WTC11 (cell line): ENCODE measurements around the gene JHY. TPM values are rescaled to one million over a fixed set of nuclear protein-coding genes. Genes with fewer than 3 reads are reported as not detected.

Experiments used
- ATAC-seq: fragments of 200-7000 bp; cut with Tn5 transposase; 2 replicates; pipeline ENCODE4 v1.10.0; 2021; ENCODE audit warnings: mild to moderate bottlenecking, moderate library complexity
- CTCF ChIA-PET: fragments of 300-600 bp; sonication (Branson Sonifier 250); formaldehyde crosslinking; loops from one replicate; lab custom pipeline; 2021; ENCODE audit warnings: antibody characterized with exemption; lab: Charles Lee
- POLR2A ChIA-PET: fragments of 350-600 bp; sonication (Branson Sonifier 250); formaldehyde crosslinking; loops from one replicate; lab custom pipeline; 2021; ENCODE audit warnings: antibody characterized with exemption; lab: Charles Lee
- DNase-seq: peaks from one replicate; pipeline ENCODE4 v3.0.0; 2021; ENCODE audit warnings: low spot score
- H3K27ac Mint-ChIP-seq: 2 replicates; pipeline ENCODE4 v1.8.0; 2021; ENCODE audit warnings: mixed read lengths
- H3K27me3 Mint-ChIP-seq: 2 replicates; pipeline ENCODE4 v1.8.0; 2021; ENCODE audit warnings: low read depth, mild to moderate bottlenecking, moderate library complexity, mixed read lengths
- H3K36me3 Mint-ChIP-seq: 2 replicates; pipeline ENCODE4 v1.8.0; 2021; ENCODE audit warnings: mixed read lengths
- H3K4me1 Mint-ChIP-seq: 2 replicates; pipeline ENCODE4 v1.8.0; 2022; ENCODE audit warnings: mixed read lengths
- H3K4me3 Mint-ChIP-seq: 2 replicates; pipeline ENCODE4 v1.8.0; 2021; ENCODE audit warnings: mild to moderate bottlenecking, moderate library complexity, mixed read lengths
- H3K9me3 Mint-ChIP-seq: 2 replicates; pipeline ENCODE4 v1.8.0; 2021; ENCODE audit warnings: mixed read lengths
- CREM ChIP-seq: sonication (generic); formaldehyde crosslinking; IDR thresholded peaks from 2 replicates; pipeline ENCODE4 v1.8.1; 2022; ENCODE audit warnings: mild to moderate bottlenecking, missing genetic modification reagents, moderate library complexity
- ELF4 ChIP-seq: sonication (generic); formaldehyde crosslinking; IDR thresholded peaks from 2 replicates; pipeline ENCODE4 v1.8.1; 2022; ENCODE audit warnings: low read depth, mild to moderate bottlenecking, moderate library complexity, missing genetic modification reagents
- EMX1 ChIP-seq: fragments of 250-450 bp; sonication (Bioruptor Pico); IDR thresholded peaks from 2 replicates; pipeline ENCODE4 v1.8.0; 2021; ENCODE audit warnings: mild to moderate bottlenecking
- FOXP1 ChIP-seq: sonication (generic); formaldehyde crosslinking; IDR thresholded peaks from 2 replicates; pipeline ENCODE4 v1.8.0; 2022; ENCODE audit warnings: missing genetic modification reagents, mild to moderate bottlenecking, moderate library complexity, borderline replicate concordance
- FOXP4 ChIP-seq: sonication (generic); formaldehyde crosslinking; IDR thresholded peaks from 2 replicates; pipeline ENCODE4 v1.8.0; 2022; ENCODE audit warnings: mild to moderate bottlenecking, missing genetic modification reagents
- GABPB1 ChIP-seq: sonication (generic); formaldehyde crosslinking; IDR thresholded peaks from 2 replicates; pipeline ENCODE4 v1.8.1; 2023; ENCODE audit warnings: mild to moderate bottlenecking, missing genetic modification reagents
- GRHL2 ChIP-seq: fragments of 250-450 bp; sonication (Bioruptor Pico); IDR thresholded peaks from 2 replicates; pipeline ENCODE4 v1.8.0; 2022; ENCODE audit warnings: mild to moderate bottlenecking, moderate library complexity; ENCODE audit not compliant: insufficient replicate concordance, severe bottlenecking
- HMGXB4 ChIP-seq: sonication (generic); formaldehyde crosslinking; IDR thresholded peaks from 2 replicates; pipeline ENCODE4 v1.8.1; 2023; ENCODE audit warnings: mild to moderate bottlenecking, moderate library complexity, missing genetic modification reagents
- JAZF1 ChIP-seq: fragments of 250-450 bp; sonication (Bioruptor Pico); IDR thresholded peaks from 2 replicates; pipeline ENCODE4 v1.9.0; 2021; ENCODE audit warnings: moderate library complexity, mild to moderate bottlenecking, inconsistent platforms
- NFATC4 ChIP-seq: fragments of 250-450 bp; sonication (Bioruptor Pico); IDR thresholded peaks from 2 replicates; pipeline ENCODE4 v1.9.0; 2021; ENCODE audit warnings: mild to moderate bottlenecking
- NFE2L1 ChIP-seq: sonication (generic); formaldehyde crosslinking; IDR thresholded peaks from 2 replicates; pipeline ENCODE4 v1.8.1; 2023; ENCODE audit warnings: missing genetic modification reagents
- NFYB ChIP-seq: sonication (generic); formaldehyde crosslinking; conservative IDR thresholded peaks from 2 replicates; pipeline ENCODE4 v1.8.0; 2022; ENCODE audit warnings: low read depth, missing genetic modification reagents
- NR1H2 ChIP-seq: sonication (generic); formaldehyde crosslinking; IDR thresholded peaks from 2 replicates; pipeline ENCODE4 v1.9.0; 2021; ENCODE audit warnings: mild to moderate bottlenecking, moderate library complexity, missing genetic modification reagents
- NR3C1 ChIP-seq: sonication (generic); formaldehyde crosslinking; conservative IDR thresholded peaks from 2 replicates; pipeline ENCODE4 v1.8.1; 2023; ENCODE audit warnings: low read depth, mild to moderate bottlenecking, missing genetic modification reagents
- RORB ChIP-seq: fragments of 250-450 bp; sonication (Bioruptor Pico); IDR thresholded peaks from 2 replicates; pipeline ENCODE4 v1.9.0; 2021; ENCODE audit warnings: mild to moderate bottlenecking
- SMAD3 ChIP-seq: sonication (generic); formaldehyde crosslinking; IDR thresholded peaks from 2 replicates; pipeline ENCODE4 v1.8.0; 2022; ENCODE audit warnings: missing genetic modification reagents, mild to moderate bottlenecking, borderline replicate concordance
- SOX15 ChIP-seq: fragments of 250-450 bp; sonication (Bioruptor Pico); IDR thresholded peaks from 2 replicates; pipeline ENCODE4 v1.9.0; 2021; ENCODE audit warnings: mild to moderate bottlenecking
- TEAD1 ChIP-seq: sonication (generic); formaldehyde crosslinking; IDR thresholded peaks from 2 replicates; pipeline ENCODE4 v1.8.0; 2022; ENCODE audit warnings: mild to moderate bottlenecking, missing genetic modification reagents
- ZNF138 ChIP-seq: sonication (generic); formaldehyde crosslinking; conservative IDR thresholded peaks from 2 replicates; pipeline ENCODE4 v1.8.1; 2022; ENCODE audit warnings: mild to moderate bottlenecking, moderate library complexity, missing genetic modification reagents
- ZNF281 ChIP-seq: sonication (generic); formaldehyde crosslinking; IDR thresholded peaks from 2 replicates; pipeline ENCODE4 v1.8.0; 2023; ENCODE audit warnings: mild to moderate bottlenecking, missing genetic modification reagents
- ZNF423 ChIP-seq: fragments of 250-450 bp; sonication (Bioruptor Pico); IDR thresholded peaks from 2 replicates; pipeline ENCODE4 v2.1.2; 2022; ENCODE audit warnings: mild to moderate bottlenecking, moderate library complexity
- ZNF671 ChIP-seq: fragments of 250-450 bp; sonication (Bioruptor Pico); IDR thresholded peaks from 2 replicates; pipeline ENCODE4 v1.8.0; 2021; ENCODE audit warnings: mild to moderate bottlenecking
- total RNA-seq: library from RNA; stranded (reverse); gene quantifications from 3 replicates; pipeline ENCODE4 v1.2.3, GENCODE V29; 2021
- TF ChIP-seq, protein P1 (sequence below): sonication (generic); formaldehyde crosslinking; IDR thresholded peaks from 2 replicates; pipeline ENCODE4 v1.8.1; 2023; ENCODE audit warnings: mild to moderate bottlenecking, missing genetic modification reagents, moderate library complexity
- TF ChIP-seq, protein P2 (sequence below): sonication (generic); formaldehyde crosslinking; conservative IDR thresholded peaks from 2 replicates; pipeline ENCODE4 v1.8.1; 2023; ENCODE audit warnings: mild to moderate bottlenecking, low read depth, missing genetic modification reagents, moderate library complexity

Gene JHY
- total RNA-seq, 1 experiment from 2014 or later: 1.6 TPM

GRCh38 chr11:122882857-122883645, 492 bp downstream of the JHY start:
- Mint-ChIP-seq H3K36me3 (no peaks in the 10 kb centered on the region), H3K27me3 (peaks cover 17% of the 10 kb centered on the region), H3K4me1 (peaks cover 41% of the 10 kb centered on the region), H3K9me3 (no peaks in the 10 kb centered on the region), H3K27ac (no peak overlapping the region), H3K4me3 (peak overlapping the region; percentile 82)
- ChIA-PET CTCF (interaction anchor here (0.7 to 1.7 kb wide), 7 partner anchors 19 to 303 kb away, joined by 3 to 13 read pairs (median 4); no protein-coding TSS in a partner anchor), POLR2A (interaction anchor here (0.7 kb wide), 2 partner anchors 12 to 1737 kb away, joined by 3 to 4 read pairs; no protein-coding TSS in a partner anchor)
- DNase-seq (no peak), ATAC-seq (peak; percentile 63)
- no peak for TF ChIP-seq NFYB (CRISPR knock-in tag)
- TF ChIP-seq FOXP1 (CRISPR knock-in tag): peak; percentile 48; the same call in 1 of the 2 replicates
- TF ChIP-seq GRHL2: no peak
- TF ChIP-seq CREM (CRISPR knock-in tag): no peak
- no peak for TF ChIP-seq SMAD3 (CRISPR knock-in tag)
- TF ChIP-seq, protein P1, sequence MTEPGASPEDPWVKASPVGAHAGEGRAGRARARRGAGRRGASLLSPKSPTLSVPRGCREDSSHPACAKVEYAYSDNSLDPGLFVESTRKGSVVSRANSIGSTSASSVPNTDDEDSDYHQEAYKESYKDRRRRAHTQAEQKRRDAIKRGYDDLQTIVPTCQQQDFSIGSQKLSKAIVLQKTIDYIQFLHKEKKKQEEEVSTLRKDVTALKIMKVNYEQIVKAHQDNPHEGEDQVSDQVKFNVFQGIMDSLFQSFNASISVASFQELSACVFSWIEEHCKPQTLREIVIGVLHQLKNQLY (CRISPR knock-in tag): no peak
- no peak for TF ChIP-seq RORB (CRISPR knock-in tag)
- 0 out of 2 replicates have a peak, but pooled peaks have one; percentile 13 for TF ChIP-seq FOXP4 (CRISPR knock-in tag)
- TF ChIP-seq ZNF423: peak; percentile 75
- TF ChIP-seq HMGXB4 (CRISPR knock-in tag): no peak
- TF ChIP-seq GABPB1 (CRISPR knock-in tag): no peak

GRCh38 chr11:122883646-122883979, 1.1 kb downstream of the JHY start:
- no peak overlapping the region for H3K27ac Mint-ChIP-seq
- ChIA-PET CTCF (interaction anchor here (0.7 to 1.7 kb wide), 6 partner anchors 20 to 303 kb away, joined by 3 to 13 read pairs (median 4); no protein-coding TSS in a partner anchor), POLR2A (interaction anchor here (0.7 kb wide), 2 partner anchors 12 to 1736 kb away, joined by 3 to 4 read pairs; no protein-coding TSS in a partner anchor)
- no peaks in the 10 kb centered on the region for H3K9me3 Mint-ChIP-seq
- peak overlapping the region; percentile 80 for H3K4me3 Mint-ChIP-seq
- ATAC-seq (no peak), DNase-seq (no peak)
- peaks cover 41% of the 10 kb centered on the region for H3K4me1 Mint-ChIP-seq
- TF ChIP-seq, protein P1 (CRISPR knock-in tag): no peak
- TF ChIP-seq ZNF671 (CRISPR knock-in tag) (no peak), NR1H2 (CRISPR knock-in tag) (no peak), ELF4 (CRISPR knock-in tag) (no peak), EMX1 (CRISPR knock-in tag) (no peak), ZNF281 (no peak), NFE2L1 (no peak), NFATC4 (CRISPR knock-in tag) (no peak), ZNF423 (no peak), ZNF138 (no peak), SOX15 (CRISPR knock-in tag) (no peak), NR3C1 (CRISPR knock-in tag) (no peak), TEAD1 (CRISPR knock-in tag) (no peak), JAZF1 (CRISPR knock-in tag) (no peak), SMAD3 (CRISPR knock-in tag) (no peak)
- TF ChIP-seq, protein P2, sequence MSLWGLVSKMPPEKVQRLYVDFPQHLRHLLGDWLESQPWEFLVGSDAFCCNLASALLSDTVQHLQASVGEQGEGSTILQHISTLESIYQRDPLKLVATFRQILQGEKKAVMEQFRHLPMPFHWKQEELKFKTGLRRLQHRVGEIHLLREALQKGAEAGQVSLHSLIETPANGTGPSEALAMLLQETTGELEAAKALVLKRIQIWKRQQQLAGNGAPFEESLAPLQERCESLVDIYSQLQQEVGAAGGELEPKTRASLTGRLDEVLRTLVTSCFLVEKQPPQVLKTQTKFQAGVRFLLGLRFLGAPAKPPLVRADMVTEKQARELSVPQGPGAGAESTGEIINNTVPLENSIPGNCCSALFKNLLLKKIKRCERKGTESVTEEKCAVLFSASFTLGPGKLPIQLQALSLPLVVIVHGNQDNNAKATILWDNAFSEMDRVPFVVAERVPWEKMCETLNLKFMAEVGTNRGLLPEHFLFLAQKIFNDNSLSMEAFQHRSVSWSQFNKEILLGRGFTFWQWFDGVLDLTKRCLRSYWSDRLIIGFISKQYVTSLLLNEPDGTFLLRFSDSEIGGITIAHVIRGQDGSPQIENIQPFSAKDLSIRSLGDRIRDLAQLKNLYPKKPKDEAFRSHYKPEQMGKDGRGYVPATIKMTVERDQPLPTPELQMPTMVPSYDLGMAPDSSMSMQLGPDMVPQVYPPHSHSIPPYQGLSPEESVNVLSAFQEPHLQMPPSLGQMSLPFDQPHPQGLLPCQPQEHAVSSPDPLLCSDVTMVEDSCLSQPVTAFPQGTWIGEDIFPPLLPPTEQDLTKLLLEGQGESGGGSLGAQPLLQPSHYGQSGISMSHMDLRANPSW: no peak
- H3K36me3 Mint-ChIP-seq: no peaks in the 10 kb centered on the region
- H3K27me3 Mint-ChIP-seq: peaks cover 17% of the 10 kb centered on the region
